ENCODE data around the gene RALB.
A peak's percentile ranks its signal among the peaks of the same experiment; 100 is the strongest.
"Not testable (repeated sequence)": the region's sequence is repeated elsewhere in the genome, so short reads cannot be mapped to it uniquely, and the experiment has no call there.

RALB gene

DNA sequence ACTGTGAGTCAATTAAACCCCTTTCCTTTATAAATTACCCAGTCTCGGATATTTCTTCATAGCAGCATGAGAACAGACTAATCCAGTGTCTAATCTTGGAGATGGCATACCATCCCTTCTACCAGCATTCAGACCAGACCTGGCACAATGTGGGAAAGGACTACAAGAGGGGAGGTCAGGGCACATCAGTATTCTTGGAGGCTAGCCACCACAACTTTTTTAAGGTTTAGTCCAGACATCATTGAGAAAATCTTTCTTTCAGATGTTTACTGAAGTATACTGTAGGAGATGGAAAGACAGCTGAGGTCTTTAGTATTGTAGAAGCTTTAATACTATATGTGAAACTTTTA is 4.0 kb downstream of the RALB start:
- peaks cover 54% of the 10 kb centered on the region for H3K4me1 Mint-ChIP-seq (ENCODE audit: low read depth)
- H3K27me3 Mint-ChIP-seq (ENCODE audit: low read depth), result no peaks in the 10 kb centered on the region
- H3K4me3 Mint-ChIP-seq, result peak overlapping the region; percentile 95
- DNase-seq (ENCODE audit: low spot score), result no peak
- no peak overlapping the region for H3K27ac Mint-ChIP-seq
- H3K36me3 Mint-ChIP-seq (ENCODE audit: low read depth), result peaks cover 51% of the 10 kb centered on the region
- peaks cover 13% of the 10 kb centered on the region for H3K9me3 Mint-ChIP-seq

DNA sequence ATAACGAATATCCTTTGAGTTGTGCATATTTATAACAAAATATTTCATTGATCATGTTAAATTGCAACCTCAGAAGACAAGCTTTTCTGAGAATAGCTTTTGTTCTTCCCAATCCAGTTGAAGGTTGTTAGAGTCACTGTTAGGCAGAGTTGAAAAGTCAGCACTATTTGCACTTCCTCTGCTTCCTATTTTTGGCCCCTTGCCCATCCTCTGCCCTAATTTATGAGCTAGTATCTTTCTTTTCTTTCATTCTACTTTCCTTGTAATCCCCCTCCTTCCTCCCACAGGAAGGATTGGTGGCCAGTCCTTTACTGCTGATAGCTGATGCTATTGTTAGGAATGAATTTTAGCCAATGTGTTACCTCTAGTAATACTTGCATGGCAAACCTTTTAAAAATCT is 4.9 kb downstream of the RALB start:
- Mint-ChIP-seq H3K36me3 (ENCODE audit: low read depth) (peaks cover 51% of the 10 kb centered on the region), H3K9me3 (peaks cover 13% of the 10 kb centered on the region), H3K27me3 (ENCODE audit: low read depth) (no peaks in the 10 kb centered on the region), H3K4me3 (peak overlapping the region; percentile 60), H3K27ac (peak overlapping the region; percentile 26), H3K4me1 (ENCODE audit: low read depth) (peaks cover 48% of the 10 kb centered on the region)
- DNase-seq (ENCODE audit: low spot score), result no peak

DNA sequence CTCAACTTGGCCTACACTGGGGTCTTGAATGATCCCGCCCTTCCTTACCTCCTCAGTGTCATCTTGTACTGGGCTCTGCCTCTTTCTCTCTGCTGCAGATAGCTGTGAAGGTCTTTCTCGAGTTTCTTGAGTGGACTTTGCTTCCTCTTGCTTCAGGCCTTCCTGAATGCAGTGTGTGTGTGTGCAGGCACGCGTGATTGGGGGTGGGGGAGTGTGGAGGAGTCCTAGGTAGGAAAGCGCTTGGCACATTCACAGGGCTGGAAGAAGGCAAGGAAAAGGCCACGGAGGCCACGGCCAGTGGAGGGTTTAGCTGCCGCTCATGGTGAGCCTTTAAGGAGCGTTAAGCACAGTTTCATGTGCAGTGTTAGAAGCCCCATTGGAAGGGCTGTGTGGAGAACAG is 5.5 kb downstream of the RALB start:
- no peak for DNase-seq (ENCODE audit: low spot score)
- H3K9me3 Mint-ChIP-seq, result peaks cover 13% of the 10 kb centered on the region
- peaks cover 51% of the 10 kb centered on the region for H3K36me3 Mint-ChIP-seq (ENCODE audit: low read depth)
- H3K27me3 Mint-ChIP-seq (ENCODE audit: low read depth), result no peaks in the 10 kb centered on the region
- H3K4me3 Mint-ChIP-seq, result peak overlapping the region; percentile 8
- peaks cover 48% of the 10 kb centered on the region for H3K4me1 Mint-ChIP-seq (ENCODE audit: low read depth)
- peak overlapping the region; percentile 32 for H3K27ac Mint-ChIP-seq

DNA sequence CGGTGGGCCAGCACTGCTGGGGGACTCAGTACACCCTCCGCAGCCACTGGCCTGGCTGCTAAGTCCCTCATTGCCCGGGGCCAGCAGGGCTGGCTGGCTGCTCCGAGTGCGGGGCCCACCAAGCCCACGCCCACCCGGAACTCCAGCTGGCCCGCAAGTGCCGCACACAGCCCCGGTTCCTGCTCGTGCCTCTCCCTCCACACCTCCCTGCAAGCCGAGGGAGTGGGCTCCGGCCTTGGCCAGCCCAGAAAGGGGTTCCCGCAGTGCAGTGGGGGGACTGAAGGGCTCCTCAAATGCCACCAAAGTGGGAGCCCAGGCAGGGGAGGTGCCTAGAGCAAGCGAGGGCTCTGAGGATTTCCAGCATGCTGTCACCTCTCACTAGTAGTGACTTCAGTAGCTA is 7.3 kb downstream of the RALB start:
- Mint-ChIP-seq H3K4me1 (ENCODE audit: low read depth) (peaks cover 40% of the 10 kb centered on the region), H3K4me3 (peak overlapping the region; percentile 37), H3K36me3 (ENCODE audit: low read depth) (peaks cover 45% of the 10 kb centered on the region), H3K9me3 (peaks cover 13% of the 10 kb centered on the region)
- H3K27ac Mint-ChIP-seq; H3K27me3 Mint-ChIP-seq (ENCODE audit: low read depth); DNase-seq (ENCODE audit: low spot score): not testable (repeated sequence)

DNA sequence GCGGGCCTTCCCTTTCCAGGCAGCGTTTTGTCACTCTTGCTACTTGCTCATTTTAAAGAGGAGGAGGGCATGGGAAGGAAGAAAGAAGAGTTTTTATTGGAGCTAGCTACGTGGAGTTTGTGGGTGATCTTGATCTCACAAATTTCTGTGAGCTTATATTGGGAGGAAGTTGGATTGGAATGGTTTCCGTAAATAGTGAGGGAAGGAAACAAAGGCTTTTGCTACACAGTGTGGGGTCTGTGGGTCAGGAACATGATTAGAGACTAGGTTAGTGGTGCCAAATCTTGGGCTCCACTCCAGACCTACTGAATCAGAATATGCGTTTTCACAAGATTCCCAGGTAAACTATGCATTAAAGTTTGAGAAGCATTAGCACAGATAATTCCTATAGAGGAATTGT is 8.1 kb downstream of the RALB start:
- peak overlapping the region; percentile 64 for H3K27ac Mint-ChIP-seq
- H3K36me3 Mint-ChIP-seq (ENCODE audit: low read depth), result peaks cover 40% of the 10 kb centered on the region
- DNase-seq (ENCODE audit: low spot score), result no peak
- no peaks in the 10 kb centered on the region for H3K27me3 Mint-ChIP-seq (ENCODE audit: low read depth)
- H3K4me1 Mint-ChIP-seq (ENCODE audit: low read depth), result peaks cover 39% of the 10 kb centered on the region
- peak overlapping the region; percentile 37 for H3K4me3 Mint-ChIP-seq
- H3K9me3 Mint-ChIP-seq, result peaks cover 13% of the 10 kb centered on the region

DNA sequence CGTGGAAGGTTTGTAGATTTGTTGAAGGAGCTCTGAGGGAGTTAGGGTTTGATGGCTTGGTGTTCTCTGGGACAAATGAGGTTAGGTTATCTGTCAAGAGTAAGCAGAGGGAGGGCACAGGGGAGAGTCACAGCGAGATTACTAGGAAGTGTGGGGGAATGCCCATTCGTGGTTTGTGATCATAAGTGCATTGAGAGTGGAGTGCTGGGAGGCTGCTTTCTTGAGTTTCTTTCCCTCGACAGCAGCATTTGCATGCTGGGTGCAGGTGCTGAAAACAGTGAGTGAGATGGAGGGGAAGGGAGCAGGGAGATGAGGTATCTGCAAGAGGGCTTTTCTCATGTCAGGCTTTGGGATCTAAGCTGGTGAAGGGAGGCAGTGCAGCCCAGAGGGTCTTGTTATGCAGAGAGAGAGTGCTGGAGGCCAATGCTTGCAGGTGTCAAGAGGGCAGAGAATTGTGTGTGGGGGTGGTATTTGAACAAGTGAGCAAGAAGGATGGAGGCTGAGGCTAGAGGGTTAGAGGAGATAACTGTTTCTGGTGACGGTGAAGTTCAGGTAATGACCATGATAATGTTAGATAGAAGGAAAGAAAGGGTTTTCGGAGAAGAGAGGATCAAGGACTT is 8.8 kb downstream of the RALB start:
- peaks cover 32% of the 10 kb centered on the region for H3K36me3 Mint-ChIP-seq (ENCODE audit: low read depth)
- H3K9me3 Mint-ChIP-seq, result peaks cover 13% of the 10 kb centered on the region
- H3K27me3 Mint-ChIP-seq (ENCODE audit: low read depth), result no peaks in the 10 kb centered on the region
- peak; percentile 73 for DNase-seq (ENCODE audit: low spot score)
- peaks cover 31% of the 10 kb centered on the region for H3K4me1 Mint-ChIP-seq (ENCODE audit: low read depth)
- H3K27ac Mint-ChIP-seq, result no peak overlapping the region
- H3K4me3 Mint-ChIP-seq, result no peak overlapping the region

DNA sequence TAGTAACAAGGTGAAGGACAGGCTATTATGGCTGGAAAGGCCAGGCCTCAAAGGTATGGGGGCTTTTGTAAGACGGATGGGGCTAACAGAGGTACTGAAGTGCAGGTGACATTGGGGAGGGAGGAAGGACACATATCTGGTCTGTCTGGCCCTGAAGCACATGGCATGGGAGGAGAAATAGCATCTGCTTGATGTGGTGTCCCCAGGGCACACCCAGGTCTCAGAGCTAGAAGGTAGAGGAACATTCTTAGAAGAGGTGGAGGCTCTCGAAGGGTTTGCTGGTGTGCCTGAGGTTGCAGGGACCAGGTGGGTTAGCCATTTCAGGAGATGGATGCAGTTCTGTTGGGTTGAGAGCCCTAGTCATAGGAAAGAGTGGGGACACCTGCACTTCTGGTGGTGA is 9.5 kb downstream of the RALB start:
- peaks cover 31% of the 10 kb centered on the region for H3K36me3 Mint-ChIP-seq (ENCODE audit: low read depth)
- H3K4me1 Mint-ChIP-seq (ENCODE audit: low read depth), result peaks cover 30% of the 10 kb centered on the region
- H3K4me3 Mint-ChIP-seq, result no peak overlapping the region
- H3K27ac Mint-ChIP-seq, result no peak overlapping the region
- H3K9me3 Mint-ChIP-seq, result peaks cover 13% of the 10 kb centered on the region
- DNase-seq (ENCODE audit: low spot score), result no peak
- H3K27me3 Mint-ChIP-seq (ENCODE audit: low read depth), result no peaks in the 10 kb centered on the region

DNA sequence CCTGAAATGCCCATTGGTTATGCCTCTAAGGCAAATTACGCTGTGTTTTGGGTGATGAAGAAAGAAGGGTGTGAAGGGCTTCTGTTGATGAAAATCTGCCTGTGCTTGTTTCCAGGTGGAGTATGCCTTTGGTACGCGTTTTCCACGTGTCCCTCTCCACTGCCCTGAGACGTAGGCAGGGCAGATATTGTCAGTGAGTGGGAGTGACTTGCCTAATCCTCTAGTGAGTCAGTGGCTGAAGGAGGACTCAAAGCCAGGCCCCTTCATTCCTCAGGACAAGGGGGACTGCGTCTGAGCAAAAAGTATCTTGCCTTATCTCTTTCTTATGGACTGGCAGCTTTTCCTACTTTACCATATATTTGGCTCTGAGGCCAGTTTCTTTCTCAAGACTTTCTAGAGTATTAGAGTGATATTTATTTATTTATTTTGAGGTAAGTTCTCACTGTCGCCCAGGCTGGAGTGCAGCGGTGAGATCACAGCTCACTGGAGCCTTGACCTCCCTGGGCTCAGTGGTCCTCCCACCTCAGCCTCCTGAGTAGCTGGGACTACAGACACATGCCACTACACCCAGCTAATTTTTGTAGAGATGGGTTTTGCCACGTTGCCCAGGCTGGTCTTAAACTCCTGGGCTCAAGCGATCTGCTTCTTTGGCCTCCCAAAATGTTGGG is 10.2 kb downstream of the RALB start:
- Mint-ChIP-seq H3K4me1 (ENCODE audit: low read depth) (peaks cover 24% of the 10 kb centered on the region), H3K27me3 (ENCODE audit: low read depth) (no peaks in the 10 kb centered on the region), H3K36me3 (ENCODE audit: low read depth) (peaks cover 28% of the 10 kb centered on the region), H3K4me3 (no peak overlapping the region), H3K9me3 (peaks cover 13% of the 10 kb centered on the region), H3K27ac (no peak overlapping the region)
- DNase-seq (ENCODE audit: low spot score), result no peak

DNA sequence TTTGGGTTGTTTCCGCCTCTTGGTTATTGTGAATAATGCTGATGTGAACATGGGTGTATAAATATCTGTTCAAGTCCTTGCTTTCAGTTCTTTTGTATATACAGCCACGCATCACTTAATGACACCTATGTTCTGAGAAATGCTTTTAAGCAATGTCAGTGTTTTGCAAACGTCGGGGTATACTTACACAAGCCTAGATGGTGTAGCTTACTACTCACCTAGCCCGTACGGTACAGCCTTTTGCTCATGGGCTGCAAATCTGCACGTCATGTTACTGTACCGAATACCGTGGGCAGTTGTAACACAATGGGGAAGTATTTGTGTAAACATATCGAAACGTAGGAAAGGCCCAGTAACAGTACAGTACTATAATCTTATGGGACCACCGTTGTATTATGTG is 12.4 kb downstream of the RALB start:
- H3K4me3 Mint-ChIP-seq, result no peak overlapping the region
- DNase-seq (ENCODE audit: low spot score), result no peak
- H3K27me3 Mint-ChIP-seq (ENCODE audit: low read depth), result no peaks in the 10 kb centered on the region
- peaks cover 7% of the 10 kb centered on the region for H3K9me3 Mint-ChIP-seq
- peak overlapping the region; percentile 12 for H3K27ac Mint-ChIP-seq
- peaks cover 32% of the 10 kb centered on the region for H3K36me3 Mint-ChIP-seq (ENCODE audit: low read depth)
- peaks cover 27% of the 10 kb centered on the region for H3K4me1 Mint-ChIP-seq (ENCODE audit: low read depth)

DNA sequence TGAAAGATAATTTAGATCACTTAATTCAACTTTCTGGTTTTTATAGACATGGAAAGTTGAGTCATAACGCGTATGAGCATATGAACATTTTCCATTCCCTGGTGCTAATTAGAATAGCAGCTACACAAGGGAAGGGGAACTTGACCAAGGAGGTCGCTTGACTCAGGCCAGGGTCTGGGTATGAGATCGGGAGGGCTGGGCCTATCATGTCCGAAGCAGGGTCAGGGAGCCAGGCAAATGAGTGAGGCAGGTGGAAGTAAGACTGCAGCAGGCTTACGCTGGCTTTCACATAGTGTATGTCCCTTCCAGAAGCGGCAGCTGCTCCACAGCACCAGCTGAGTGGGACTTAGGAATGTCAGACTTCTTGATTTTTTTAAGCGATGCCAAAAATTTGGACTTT is 14.7 kb downstream of the RALB start:
- Mint-ChIP-seq H3K9me3 (peaks cover 4% of the 10 kb centered on the region), H3K36me3 (ENCODE audit: low read depth) (peaks cover 52% of the 10 kb centered on the region), H3K27me3 (ENCODE audit: low read depth) (no peaks in the 10 kb centered on the region), H3K27ac (peak overlapping the region; percentile 37), H3K4me3 (no peak overlapping the region), H3K4me1 (ENCODE audit: low read depth) (peaks cover 35% of the 10 kb centered on the region)
- peak; percentile 22 for DNase-seq (ENCODE audit: low spot score)

DNA sequence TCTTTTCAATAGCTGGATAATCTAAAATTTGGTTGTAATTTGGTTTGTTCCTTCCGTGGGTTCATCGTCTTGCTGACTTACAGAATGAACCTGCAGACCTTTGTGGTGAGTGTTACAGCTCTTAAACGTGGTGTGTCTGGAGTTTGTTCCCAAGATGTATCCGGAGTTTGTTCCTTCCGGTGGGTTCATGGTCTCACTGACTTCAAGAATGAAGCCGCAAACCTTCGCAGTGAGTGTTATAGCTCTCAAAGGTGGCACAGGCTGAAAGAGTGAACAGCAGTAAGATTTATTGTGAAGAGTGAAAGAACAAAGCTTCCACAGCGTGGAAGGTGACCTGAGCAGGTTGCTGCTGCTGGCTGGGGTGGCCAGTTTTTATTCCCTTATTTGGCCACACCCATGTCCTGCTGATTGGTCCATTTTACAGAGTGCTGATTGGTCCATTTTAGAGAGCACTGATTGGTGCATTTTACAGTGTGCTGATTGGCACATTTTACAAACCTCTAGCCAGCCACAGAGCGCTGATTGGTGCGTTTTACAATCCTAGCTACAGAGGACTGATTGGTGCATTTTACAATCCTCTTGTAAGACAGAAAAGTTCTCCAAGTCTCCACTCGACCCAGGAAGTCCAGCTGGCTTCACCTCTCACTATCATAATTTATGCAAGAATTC is 16.6 kb downstream of the RALB start:
- Mint-ChIP-seq H3K27ac (no peak overlapping the region), H3K4me3 (no peak overlapping the region), H3K4me1 (ENCODE audit: low read depth) (peaks cover 48% of the 10 kb centered on the region), H3K27me3 (ENCODE audit: low read depth) (no peaks in the 10 kb centered on the region), H3K9me3 (peaks cover 8% of the 10 kb centered on the region), H3K36me3 (ENCODE audit: low read depth) (peaks cover 69% of the 10 kb centered on the region)
- no peak for DNase-seq (ENCODE audit: low spot score)

DNA sequence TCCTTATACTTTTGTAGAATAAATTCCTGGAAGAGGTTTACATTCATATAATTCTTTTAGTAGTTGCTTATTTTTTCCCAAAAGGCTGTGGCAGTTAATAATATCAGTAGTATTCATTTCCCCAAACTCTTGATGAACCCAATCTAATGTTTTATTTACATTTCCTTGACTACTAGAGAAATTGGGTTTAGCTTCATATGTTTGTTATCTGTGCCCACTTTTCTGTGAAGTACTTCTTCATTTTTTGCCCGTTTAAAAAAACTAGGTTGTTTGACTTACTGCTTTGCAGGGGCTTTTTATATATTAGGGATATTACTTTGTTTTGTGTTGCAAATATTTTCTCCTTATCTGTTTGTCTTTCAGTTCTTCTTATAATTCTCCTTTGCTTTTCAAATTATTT is 17.2 kb downstream of the RALB start:
- H3K27me3 Mint-ChIP-seq (ENCODE audit: low read depth), result no peaks in the 10 kb centered on the region
- H3K27ac Mint-ChIP-seq, result no peak overlapping the region
- H3K9me3 Mint-ChIP-seq, result peaks cover 8% of the 10 kb centered on the region
- peaks cover 71% of the 10 kb centered on the region for H3K36me3 Mint-ChIP-seq (ENCODE audit: low read depth)
- no peak overlapping the region for H3K4me3 Mint-ChIP-seq
- H3K4me1 Mint-ChIP-seq (ENCODE audit: low read depth), result peaks cover 45% of the 10 kb centered on the region
- no peak for DNase-seq (ENCODE audit: low spot score)

DNA sequence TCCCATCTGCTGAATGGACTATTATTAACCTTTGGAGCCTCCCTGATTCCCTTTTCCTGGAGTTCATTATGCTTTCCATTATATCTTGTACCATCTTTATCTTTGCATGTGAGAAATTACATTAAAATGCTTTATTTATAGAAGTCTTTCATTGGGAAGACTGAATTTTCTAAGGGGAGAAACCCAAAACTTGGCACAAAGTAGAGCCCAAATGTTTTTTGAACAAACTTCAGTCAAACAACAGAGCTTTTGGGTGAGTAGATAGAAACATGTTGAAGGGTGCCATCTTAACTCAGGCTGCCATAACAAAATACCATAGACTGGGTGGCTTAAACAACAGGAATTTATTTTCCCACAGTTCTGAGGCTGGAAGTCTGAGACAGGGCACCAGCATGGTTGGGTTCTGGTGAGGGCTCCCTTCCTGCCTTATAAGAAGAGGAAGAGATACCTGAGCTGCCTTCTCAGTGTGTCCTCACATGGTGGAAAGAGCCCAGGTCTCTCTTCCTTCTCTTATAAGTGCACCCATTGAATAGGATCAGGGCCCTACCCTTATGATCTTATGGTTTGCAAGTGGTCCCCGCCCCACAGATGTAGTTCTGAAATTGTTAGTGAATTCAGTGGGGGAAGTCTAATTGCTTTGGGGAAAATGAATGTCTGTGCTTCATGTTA is 19.2 kb downstream of the RALB start:
- Mint-ChIP-seq H3K4me3 (no peak overlapping the region), H3K4me1 (ENCODE audit: low read depth) (peaks cover 38% of the 10 kb centered on the region), H3K27me3 (ENCODE audit: low read depth) (no peaks in the 10 kb centered on the region), H3K36me3 (ENCODE audit: low read depth) (peaks cover 74% of the 10 kb centered on the region), H3K27ac (no peak overlapping the region), H3K9me3 (peaks cover 13% of the 10 kb centered on the region)
- no peak for DNase-seq (ENCODE audit: low spot score)

Measured in T-helper 2 cell treated with Interferon-gamma antibody and Interleukin-4, amounts not matched to agents 5 μg/mL and 100 μg/mL, for 36 hours (primary cell).